Epidermal melanocyte (primary cell): ENCODE results near the gene ZNF3.

Experiments
- DNase-seq: peaks from one replicate; pipeline ENCODE4 v3.0.0; 2011; ENCODE audit warnings: low spot score; ENCODE audit not compliant: insufficient read length

Gene ZNF3

GRCh38 chr7:100053215-100053614 is 28.3 kb downstream of the ZNF3 start:
- no peak for DNase-seq

DNA sequence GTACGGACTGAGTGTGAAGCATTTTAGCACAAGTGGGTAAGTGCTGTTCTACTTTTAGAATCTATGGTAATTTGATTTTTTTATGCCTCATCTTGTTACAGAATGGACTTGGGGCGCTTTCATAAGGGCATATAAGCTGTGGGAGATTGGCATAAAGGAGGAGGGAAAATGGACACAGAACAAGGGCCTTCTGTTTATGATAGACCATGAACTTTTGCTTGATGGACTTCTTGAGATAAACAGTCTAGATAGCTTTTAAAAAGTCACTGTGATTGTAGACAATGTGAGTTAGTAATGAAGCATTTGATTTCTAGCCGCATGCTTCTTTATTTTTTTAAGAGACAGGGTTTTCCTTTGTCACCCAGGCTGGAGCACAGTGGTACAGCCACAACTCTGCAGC is 29.9 kb downstream of the ZNF3 start:
- DNase-seq, result peak; percentile 71

DNA sequence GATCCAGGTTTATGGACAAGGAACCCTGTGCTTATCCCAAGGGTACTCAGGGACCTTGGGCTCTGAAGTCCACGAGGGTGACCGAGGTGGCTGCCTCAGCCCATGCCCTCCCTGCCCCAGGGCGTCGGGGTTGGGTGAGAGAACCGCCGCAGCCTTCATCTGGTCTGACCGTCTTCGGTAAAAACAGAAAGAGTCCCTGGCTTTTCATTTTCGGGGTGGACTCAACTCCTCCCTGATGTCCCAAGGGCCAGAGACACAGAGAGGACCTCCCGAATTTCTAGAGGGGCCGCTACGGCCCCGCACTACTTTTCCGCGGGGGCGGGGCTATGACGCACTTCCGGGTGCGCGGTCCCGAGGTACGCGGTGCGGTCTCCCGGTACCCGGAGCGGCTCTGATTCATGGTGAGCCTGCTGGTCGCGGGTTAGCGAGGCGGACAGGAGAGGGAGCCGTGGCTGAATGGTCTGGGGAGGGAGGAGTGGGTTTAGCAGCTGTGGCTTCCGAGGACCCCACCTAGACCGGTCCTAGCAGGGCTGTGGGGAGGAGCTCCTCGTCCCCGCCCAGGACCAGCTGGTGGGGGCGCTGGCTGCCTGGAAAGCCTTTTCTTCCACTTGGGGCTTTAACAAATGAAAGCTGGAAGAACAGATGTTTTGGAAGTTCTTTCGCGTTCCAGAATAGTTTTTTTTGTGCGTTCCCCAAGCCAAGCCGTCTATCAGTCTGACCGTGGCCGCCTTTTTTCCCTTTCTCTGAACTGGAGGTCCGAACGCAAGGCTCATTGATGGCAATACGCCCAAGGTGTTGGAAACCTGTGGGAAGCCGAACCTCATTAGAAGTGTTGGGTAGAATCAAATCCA is 31.9 kb downstream of the ZNF3 start, which contains the start of gene ZSCAN21:
Gene ZSCAN21, plus strand, starts transcription at position 334 of the 851 bp plus-strand sequence. CDS start 7,233 bp downstream, outside the sequence.
- peak; percentile 88 for DNase-seq

DNA sequence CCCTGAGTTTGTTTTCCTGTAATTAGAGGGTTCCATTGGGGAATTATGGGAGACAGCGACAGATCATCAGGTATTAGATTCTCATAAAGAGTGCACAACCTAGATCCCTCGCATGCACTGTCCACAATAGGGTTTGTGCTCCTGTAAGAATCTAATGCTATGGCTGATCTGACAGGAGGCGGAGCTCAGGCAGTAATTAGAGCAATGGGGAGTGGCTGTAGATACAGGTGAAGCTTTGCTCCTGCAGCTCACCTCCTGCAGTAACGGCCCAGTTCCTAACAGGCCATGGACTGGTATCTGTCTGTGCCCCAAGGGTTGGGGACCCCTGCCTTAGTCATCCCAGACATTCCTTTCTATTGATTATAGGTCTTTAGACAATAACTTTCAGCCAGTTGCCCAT is 32.8 kb downstream of the ZNF3 start:
- DNase-seq, result no peak

DNA sequence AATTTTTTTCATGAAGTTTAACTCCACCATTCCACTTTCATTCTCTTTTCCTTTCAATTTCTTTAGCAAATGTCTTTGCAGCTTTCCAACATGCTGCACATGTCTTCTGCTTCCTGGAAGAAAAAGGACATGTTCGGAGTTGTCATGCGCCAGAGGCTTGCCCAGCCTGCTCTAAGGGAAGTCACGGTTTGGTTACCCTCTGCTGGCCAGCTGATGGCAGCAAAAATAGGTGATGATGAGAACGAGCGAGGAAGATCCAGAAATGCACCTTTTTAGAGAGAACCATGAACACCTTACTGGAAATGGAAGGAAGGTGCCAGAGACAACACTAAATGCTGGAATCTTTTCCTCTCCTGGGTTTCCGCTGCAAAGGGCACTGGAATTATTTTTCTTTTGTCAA is 36.8 kb downstream of the ZNF3 start:
- no peak for DNase-seq

DNA sequence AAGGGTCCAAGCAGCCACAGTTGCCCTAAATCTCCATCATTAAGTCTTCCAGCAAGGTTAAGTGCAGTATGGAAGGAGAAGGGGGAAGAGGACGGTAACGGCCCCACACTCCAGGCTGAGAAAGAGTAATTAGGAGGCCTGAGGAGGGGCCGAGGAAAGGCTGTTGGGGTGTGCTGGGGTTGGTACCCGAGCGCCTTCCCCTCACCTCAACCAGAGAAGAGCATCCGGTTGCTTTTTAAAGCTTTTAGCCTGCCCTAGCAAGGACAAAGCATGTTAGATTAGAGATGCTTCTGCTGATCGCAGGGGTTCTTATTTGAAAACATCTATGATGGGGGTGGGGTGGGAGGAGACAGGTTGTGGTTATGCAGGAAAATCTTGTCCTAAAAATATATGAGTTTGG is 40.9 kb downstream of the ZNF3 start:
- no peak for DNase-seq

GRCh38 chr7:100038326-100038725 is 43.2 kb downstream of the ZNF3 start:
- no peak for DNase-seq

GRCh38 chr7:100035876-100036275 is 45.6 kb downstream of the ZNF3 start:
- DNase-seq, result peak; percentile 5

- DNase-seq, result peak; percentile 24
Observed at GRCh38 chr7:100034871-100035510, 46.5 kb downstream of the ZNF3 start.

GRCh38 chr7:100033526-100033925 is 48.0 kb downstream of the ZNF3 start:
- no peak for DNase-seq

DNA sequence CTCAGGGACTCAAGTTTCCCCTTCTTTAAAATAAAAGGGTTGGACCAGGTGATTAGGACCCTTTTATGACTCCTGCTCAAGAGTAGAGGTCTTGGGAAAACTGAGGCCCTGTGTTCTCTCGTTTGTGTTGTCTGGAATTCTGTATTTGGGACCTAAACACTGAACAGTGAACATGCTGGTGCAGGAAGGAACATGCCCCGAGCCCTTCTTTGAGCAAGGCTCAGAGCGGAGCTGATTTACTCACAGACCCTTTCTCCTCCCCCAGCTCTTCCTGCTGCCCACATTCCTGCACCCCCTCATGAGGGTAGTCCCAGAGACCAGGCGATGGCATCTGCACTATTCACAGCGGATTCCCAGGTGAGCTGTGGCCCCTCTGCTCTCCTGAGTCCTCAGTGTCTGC is 51.9 kb downstream of the ZNF3 start:
- DNase-seq, result no peak

GRCh38 chr7:100027197-100027596 is 54.3 kb downstream of the ZNF3 start:
- DNase-seq, result peak; percentile 2

- peak; percentile 5 for DNase-seq
Observed at GRCh38 chr7:100024020-100024619, 57.4 kb downstream of the ZNF3 start.

DNA sequence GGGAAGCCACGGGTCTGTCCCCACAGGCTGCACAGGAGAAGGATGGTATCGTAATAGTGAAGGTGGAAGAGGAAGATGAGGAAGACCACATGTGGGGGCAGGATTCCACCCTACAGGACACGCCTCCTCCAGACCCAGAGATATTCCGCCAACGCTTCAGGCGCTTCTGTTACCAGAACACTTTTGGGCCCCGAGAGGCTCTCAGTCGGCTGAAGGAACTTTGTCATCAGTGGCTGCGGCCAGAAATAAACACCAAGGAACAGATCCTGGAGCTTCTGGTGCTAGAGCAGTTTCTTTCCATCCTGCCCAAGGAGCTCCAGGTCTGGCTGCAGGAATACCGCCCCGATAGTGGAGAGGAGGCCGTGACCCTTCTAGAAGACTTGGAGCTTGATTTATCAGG is 58.0 kb downstream of the ZNF3 start:
- peak; percentile 5 for DNase-seq

DNA sequence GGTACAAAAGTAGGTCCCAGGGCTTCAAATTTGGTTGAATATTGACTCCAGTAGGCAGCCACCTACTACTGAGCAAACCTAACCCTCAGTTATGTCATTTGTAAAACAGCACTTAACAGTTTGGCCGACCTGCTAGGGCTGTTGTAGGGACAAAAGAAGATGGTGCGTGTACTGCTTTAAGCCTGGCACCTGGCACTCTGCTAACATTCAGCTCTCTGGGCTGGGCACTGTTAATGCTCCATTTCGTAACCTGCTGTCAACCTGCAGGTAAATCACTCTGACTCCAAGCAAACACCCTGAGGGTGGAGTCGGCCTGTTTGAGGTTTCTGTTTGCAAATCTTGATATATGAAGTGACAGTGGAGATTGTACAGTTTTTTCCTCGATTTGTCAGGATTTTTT is 58.9 kb downstream of the ZNF3 start:
- DNase-seq, result no peak

- peak; percentile 14 for DNase-seq
Observed at GRCh38 chr7:100021297-100021696, 60.2 kb downstream of the ZNF3 start.
